ENCODE measurements around the gene PDHA1. TPM values are rescaled to one million over a fixed set of nuclear protein-coding genes. Genes with fewer than 3 reads are reported as not detected.

PDHA1 gene
- polyA plus RNA-seq (2012; ENCODE audit: insufficient read depth, insufficient read length, low read depth): 197 TPM

DNA sequence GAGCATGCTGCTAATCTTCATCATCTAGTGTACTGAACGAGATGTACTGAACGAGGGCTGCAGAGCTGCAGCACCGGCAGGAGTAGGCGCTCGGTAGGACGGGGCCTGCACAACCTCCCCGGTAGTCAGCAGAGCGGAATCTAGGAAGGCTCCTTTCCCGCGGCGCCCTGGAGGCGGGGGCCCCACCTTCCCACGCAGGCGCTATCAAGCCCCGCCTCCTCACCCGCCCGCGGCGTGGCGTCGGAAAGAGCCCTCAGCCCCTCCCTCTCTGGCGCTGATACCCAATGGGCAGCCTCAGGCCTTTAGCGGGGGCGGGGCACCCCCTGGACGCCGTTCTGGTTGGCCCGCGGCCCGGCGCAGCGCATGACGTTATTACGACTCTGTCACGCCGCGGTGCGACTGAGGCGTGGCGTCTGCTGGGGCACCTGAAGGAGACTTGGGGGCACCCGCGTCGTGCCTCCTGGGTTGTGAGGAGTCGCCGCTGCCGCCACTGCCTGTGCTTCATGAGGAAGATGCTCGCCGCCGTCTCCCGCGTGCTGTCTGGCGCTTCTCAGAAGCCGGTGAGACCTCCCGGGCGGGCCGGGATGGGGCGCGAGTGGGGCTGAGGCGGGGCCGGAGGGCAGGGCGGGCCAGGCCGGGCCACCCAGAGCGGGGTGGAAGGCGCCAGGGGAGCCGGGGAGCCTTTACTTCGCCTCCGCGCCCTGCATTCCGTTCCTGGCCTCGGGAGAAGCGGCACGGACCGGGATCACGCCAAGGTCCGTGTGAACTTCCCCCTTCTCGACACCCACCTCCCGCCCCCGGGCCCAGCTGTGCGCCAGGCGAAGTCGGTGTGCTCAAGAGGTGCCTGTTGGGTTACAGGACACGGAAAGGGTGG is at the start of gene PDHA1:
Gene PDHA1 (plus strand): TSS at position 393 of the 874 bp plus-strand sequence. CDS start 111 bp downstream, at position 504.
- TF ChIP-seq, protein P1, sequence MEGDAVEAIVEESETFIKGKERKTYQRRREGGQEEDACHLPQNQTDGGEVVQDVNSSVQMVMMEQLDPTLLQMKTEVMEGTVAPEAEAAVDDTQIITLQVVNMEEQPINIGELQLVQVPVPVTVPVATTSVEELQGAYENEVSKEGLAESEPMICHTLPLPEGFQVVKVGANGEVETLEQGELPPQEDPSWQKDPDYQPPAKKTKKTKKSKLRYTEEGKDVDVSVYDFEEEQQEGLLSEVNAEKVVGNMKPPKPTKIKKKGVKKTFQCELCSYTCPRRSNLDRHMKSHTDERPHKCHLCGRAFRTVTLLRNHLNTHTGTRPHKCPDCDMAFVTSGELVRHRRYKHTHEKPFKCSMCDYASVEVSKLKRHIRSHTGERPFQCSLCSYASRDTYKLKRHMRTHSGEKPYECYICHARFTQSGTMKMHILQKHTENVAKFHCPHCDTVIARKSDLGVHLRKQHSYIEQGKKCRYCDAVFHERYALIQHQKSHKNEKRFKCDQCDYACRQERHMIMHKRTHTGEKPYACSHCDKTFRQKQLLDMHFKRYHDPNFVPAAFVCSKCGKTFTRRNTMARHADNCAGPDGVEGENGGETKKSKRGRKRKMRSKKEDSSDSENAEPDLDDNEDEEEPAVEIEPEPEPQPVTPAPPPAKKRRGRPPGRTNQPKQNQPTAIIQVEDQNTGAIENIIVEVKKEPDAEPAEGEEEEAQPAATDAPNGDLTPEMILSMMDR (IDR thresholded peaks at IDR 0.05; ENCODE audit: low read depth, low read length): no peak
- Histone ChIP-seq H3K27me3 (no peaks in the 10 kb centered on the region), H3K36me3 (no peaks in the 10 kb centered on the region), H3K4me1 (no peaks in the 10 kb centered on the region), H3K4me3 (ENCODE audit: low read depth, low read length) (peak within 1 kb of the TSS; percentile 84), H3K9me3 (no peaks in the 10 kb centered on the region)
- peak; percentile 94 for DNase-seq

- no peak for DNase-seq
- H3K9me3 ChIP-seq: no peaks in the 10 kb centered on the region
- no peak overlapping the region for H3K4me3 ChIP-seq (ENCODE audit: low read depth, low read length)
- H3K36me3 ChIP-seq: no peaks in the 10 kb centered on the region
- no peaks in the 10 kb centered on the region for H3K27me3 ChIP-seq
- TF ChIP-seq, protein P1 (IDR thresholded peaks at IDR 0.05; ENCODE audit: low read depth, low read length): no peak
- H3K4me1 ChIP-seq: no peaks in the 10 kb centered on the region
These were observed 40.4 kb upstream of the PDHA1 start for GRCh38 chrX:19303256-19303880.

GRCh38 chrX:19326567-19326966 is 17.2 kb upstream of the PDHA1 start:
- no peak overlapping the region for H3K4me3 ChIP-seq (ENCODE audit: low read depth, low read length)
- no peaks in the 10 kb centered on the region for H3K27me3 ChIP-seq
- H3K4me1 ChIP-seq: 0 out of 2 replicates have a peak, but pooled peaks cover 3% of the 10 kb centered on the region
- no peak for DNase-seq
- TF ChIP-seq, protein P1 (IDR thresholded peaks at IDR 0.05; ENCODE audit: low read depth, low read length): no peak
- H3K9me3 ChIP-seq: no peaks in the 10 kb centered on the region
- no peaks in the 10 kb centered on the region for H3K36me3 ChIP-seq

- H3K27me3 ChIP-seq: no peaks in the 10 kb centered on the region
- TF ChIP-seq, protein P1 (IDR thresholded peaks at IDR 0.05; ENCODE audit: low read depth, low read length): no peak
- H3K36me3 ChIP-seq: no peaks in the 10 kb centered on the region
- H3K4me3 ChIP-seq (ENCODE audit: low read depth, low read length): no peak overlapping the region
- H3K9me3 ChIP-seq: no peaks in the 10 kb centered on the region; the same call in 1 of the 2 replicates
- DNase-seq: peak; percentile 29
- peaks cover 15% of the 10 kb centered on the region; the same call in 1 of the 2 replicates for H3K4me1 ChIP-seq
These were observed 11.9 kb upstream of the PDHA1 start for GRCh38 chrX:19331831-19332230.

GRCh38 chrX:19332983-19333382 is 10.7 kb upstream of the PDHA1 start:
- no peaks in the 10 kb centered on the region; the same call in 1 of the 2 replicates for H3K9me3 ChIP-seq
- DNase-seq: peak; percentile 87
- H3K4me1 ChIP-seq: peaks cover 15% of the 10 kb centered on the region; the same call in 1 of the 2 replicates
- no peaks in the 10 kb centered on the region for H3K36me3 ChIP-seq
- TF ChIP-seq, protein P1 (IDR thresholded peaks at IDR 0.05; ENCODE audit: low read depth, low read length): no peak
- no peaks in the 10 kb centered on the region for H3K27me3 ChIP-seq
- H3K4me3 ChIP-seq (ENCODE audit: low read depth, low read length): peak overlapping the region; percentile 3; the same call in 1 of the 2 replicates

Measured in BE2C (cell line).